ENCODE results near the gene ALK. TPM values are rescaled to one million over a fixed set of nuclear protein-coding genes. Genes with fewer than 3 reads are reported as not detected.

Gene ALK
- total RNA-seq, 2 donors from 2014 or later: 0.16 to 0.26 TPM

GRCh38 chr2:29206941-29207340, 714.4 kb downstream of the ALK start:
- Histone ChIP-seq H3K36me3 (peaks cover 9% of the 10 kb centered on the region), H3K4me3 (no peak overlapping the region), H3K27ac (no peak overlapping the region), H3K4me1 (no peaks in the 10 kb centered on the region), H3K9me3 (no peaks in the 10 kb centered on the region), H3K27me3 (no peaks in the 10 kb centered on the region)
- no peak for TF ChIP-seq CTCF (IDR thresholded peaks at IDR 0.05)
- DNase-seq (ENCODE audit: low spot score): no peak

- Histone ChIP-seq H3K36me3 (peaks cover 9% of the 10 kb centered on the region), H3K4me1 (no peaks in the 10 kb centered on the region), H3K4me3 (no peak overlapping the region), H3K27me3 (no peaks in the 10 kb centered on the region), H3K9me3 (no peaks in the 10 kb centered on the region), H3K27ac (no peak overlapping the region)
- TF ChIP-seq CTCF (IDR thresholded peaks at IDR 0.05): no peak
- no peak for DNase-seq (ENCODE audit: low spot score)
Measured at GRCh38 chr2:29202819-29203495, 718.4 kb downstream of the ALK start.

GRCh38 chr2:29201979-29202378, 719.4 kb downstream of the ALK start:
- H3K4me1 ChIP-seq: no peaks in the 10 kb centered on the region
- H3K27me3 ChIP-seq: no peaks in the 10 kb centered on the region
- no peak for DNase-seq (ENCODE audit: low spot score)
- no peaks in the 10 kb centered on the region for H3K9me3 ChIP-seq
- H3K36me3 ChIP-seq: peaks cover 9% of the 10 kb centered on the region
- TF ChIP-seq CTCF (IDR thresholded peaks at IDR 0.05): no peak
- H3K27ac ChIP-seq: no peak overlapping the region
- H3K4me3 ChIP-seq: no peak overlapping the region

GRCh38 chr2:29196792-29197788, 724.3 kb downstream of the ALK start:
- Histone ChIP-seq H3K9me3 (no peaks in the 10 kb centered on the region), H3K4me1 (no peaks in the 10 kb centered on the region), H3K36me3 (peaks cover under 1% of the 10 kb centered on the region), H3K4me3 (no peak overlapping the region), H3K27ac (no peak overlapping the region), H3K27me3 (no peaks in the 10 kb centered on the region)
- peak; percentile 53 to 85 for TF ChIP-seq CTCF (IDR thresholded peaks at IDR 0.05)
- no peak for DNase-seq (ENCODE audit: low spot score)

- DNase-seq (ENCODE audit: low spot score): no peak
- H3K36me3 ChIP-seq: peaks cover 5% of the 10 kb centered on the region
- no peaks in the 10 kb centered on the region for H3K9me3 ChIP-seq
- H3K27ac ChIP-seq: no peak overlapping the region
- no peaks in the 10 kb centered on the region for H3K27me3 ChIP-seq
- H3K4me3 ChIP-seq: no peak overlapping the region
- no peaks in the 10 kb centered on the region for H3K4me1 ChIP-seq
- no peak for TF ChIP-seq CTCF (IDR thresholded peaks at IDR 0.05)
Measured at GRCh38 chr2:29195796-29196195, 725.6 kb downstream of the ALK start.

Data from right atrium auricular region (tissue), 2 donors.